ENCODE data around the gene CENPX. TPM values are rescaled to one million over a fixed set of nuclear protein-coding genes. Genes with fewer than 3 reads are reported as not detected.
A peak's percentile ranks its signal among the peaks of the same experiment; 100 is the strongest.

Gene CENPX
- total RNA-seq, 1 donor from 2014 or later, result 41.3 TPM

- TF ChIP-seq CTCF (IDR thresholded peaks at IDR 0.05), result no peak
- no peak for DNase-seq (ENCODE audit: low spot score in 2 of 2)
- Histone ChIP-seq H3K27me3 (no peaks in the 10 kb centered on the region), H3K27ac (no peak overlapping the region), H3K4me1 (peaks cover 18 to 19% of the 10 kb centered on the region in 2 donors), H3K9me3 (no peaks in the 10 kb centered on the region), H3K36me3 (peaks cover 53 to 64% of the 10 kb centered on the region in 2 donors), H3K4me3 (peak overlapping the region; percentile 83 to 94)
- intact Hi-C loops (cut with DNase I), result no loop called here
These were observed 30.0 kb upstream of the CENPX start for GRCh38 chr17:82052638-82053059.

GRCh38 chr17:82051776-82052637, 29.3 kb upstream of the CENPX start, which contains the start of the genes GPS1 and RFNG:
Gene GPS1, plus strand, starts transcription at chr17:82051898. Its CDS starts 34 bp downstream, at chr17:82051932.
Gene RFNG, minus strand, starts transcription at chr17:82051811. Its CDS starts 45 bp downstream, at chr17:82051766.
- H3K27ac ChIP-seq, result peak within 1 kb of the TSS; percentile 11 to 14
- no peaks in the 10 kb centered on the region for H3K9me3 ChIP-seq
- no peaks in the 10 kb centered on the region for H3K27me3 ChIP-seq
- H3K36me3 ChIP-seq, result peaks cover 47 to 63% of the 10 kb centered on the region in 2 donors
- H3K4me1 ChIP-seq, result peaks cover 18 to 19% of the 10 kb centered on the region in 2 donors
- peak within 1 kb of the TSS; percentile 83 to 94 for H3K4me3 ChIP-seq
- TF ChIP-seq CTCF (IDR thresholded peaks at IDR 0.05), result no peak
- peak in 1 of 2 donors; percentile 80 for DNase-seq (ENCODE audit: low spot score in 2 of 2)
- intact Hi-C loops (cut with DNase I), result loop anchor here (2.0 kb wide), 2 partner anchors 13 to 29 kb away; partner anchors contain the start of genes CENPX, DUS1L and LRRC45

GRCh38 chr17:82050761-82051641, 28.3 kb upstream of the CENPX start:
- no peaks in the 10 kb centered on the region for H3K27me3 ChIP-seq
- DNase-seq (ENCODE audit: low spot score in 2 of 2), result no peak
- H3K27ac ChIP-seq, result peak overlapping the region; percentile 11 to 14
- H3K9me3 ChIP-seq, result no peaks in the 10 kb centered on the region
- H3K4me3 ChIP-seq, result peak overlapping the region; percentile 83 to 94
- peaks cover 38 to 55% of the 10 kb centered on the region in 2 donors for H3K36me3 ChIP-seq
- H3K4me1 ChIP-seq, result peaks cover 18 to 19% of the 10 kb centered on the region in 2 donors
- intact Hi-C loops (cut with DNase I), result loop anchor here (2.0 kb wide), 2 partner anchors 14 to 28 kb away; partner anchors contain the start of genes CENPX, DUS1L and LRRC45
- no peak for TF ChIP-seq CTCF (IDR thresholded peaks at IDR 0.05)

GRCh38 chr17:82050152-82050760, 27.6 kb upstream of the CENPX start:
- no peak for DNase-seq (ENCODE audit: low spot score in 2 of 2)
- Histone ChIP-seq H3K4me1 (peaks cover 18 to 19% of the 10 kb centered on the region in 2 donors), H3K27ac (peak overlapping the region in 1 of 2 donors; percentile 11), H3K4me3 (peak overlapping the region; percentile 83 to 94), H3K27me3 (no peaks in the 10 kb centered on the region), H3K9me3 (no peaks in the 10 kb centered on the region), H3K36me3 (peaks cover 31 to 48% of the 10 kb centered on the region in 2 donors)
- TF ChIP-seq CTCF (IDR thresholded peaks at IDR 0.05), result no peak
- intact Hi-C loops (cut with DNase I), result loop anchor here (2.0 kb wide), 2 partner anchors 15 to 27 kb away; partner anchors contain the start of genes CENPX, DUS1L and LRRC45

- TF ChIP-seq CTCF (IDR thresholded peaks at IDR 0.05), result no peak
- Histone ChIP-seq H3K27me3 (no peaks in the 10 kb centered on the region), H3K4me1 (peaks cover 18 to 19% of the 10 kb centered on the region in 2 donors), H3K9me3 (no peaks in the 10 kb centered on the region), H3K4me3 (no peak overlapping the region), H3K27ac (no peak overlapping the region), H3K36me3 (peaks cover 24 to 41% of the 10 kb centered on the region in 2 donors)
- no peak for DNase-seq (ENCODE audit: low spot score in 2 of 2)
- intact Hi-C loops (cut with DNase I), result no loop called here
These were observed 26.9 kb upstream of the CENPX start for GRCh38 chr17:82049521-82049971.
